ENCODE measurements around the gene N4BP2.

Gene N4BP2

DNA sequence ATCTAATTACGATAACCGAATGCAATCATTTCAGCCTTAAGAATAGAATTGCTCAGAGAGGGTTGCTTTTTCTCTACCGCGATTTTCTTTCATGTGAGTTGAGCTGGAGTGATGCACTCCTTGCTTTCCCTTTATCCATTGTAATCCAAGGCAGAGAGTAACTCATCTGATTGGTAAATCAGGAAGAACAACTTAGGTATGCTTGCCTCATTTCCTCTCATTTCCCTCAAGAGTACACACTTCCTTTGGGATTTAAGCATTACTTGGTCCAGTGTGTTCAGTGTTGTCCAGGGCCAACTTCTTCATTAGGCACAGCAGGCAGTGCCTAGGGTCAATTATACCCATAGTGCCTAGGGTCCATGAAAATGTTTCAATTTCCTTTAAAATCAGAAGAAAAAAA, 15.7 kb upstream of the N4BP2 start:
- no peaks in the 10 kb centered on the region for H3K27me3 ChIP-seq (replicated peaks; ENCODE audit: insufficient read depth, low read length)
- no peak overlapping the region for H2AFZ ChIP-seq (ENCODE audit: low read length)
- no peaks in the 10 kb centered on the region for H3K9me2 ChIP-seq (replicated peaks; ENCODE audit: insufficient read depth, low read length)
- H3K4me3 ChIP-seq (ENCODE audit: low read length), result no peak overlapping the region
- no peak overlapping the region for H3K27ac ChIP-seq (ENCODE audit: low read length)
- H3K4me1 ChIP-seq (ENCODE audit: low read length), result no peaks in the 10 kb centered on the region
- no peak for DNase-seq
- H3K79me2 ChIP-seq (ENCODE audit: low read length), result no peaks in the 10 kb centered on the region
- no peaks in the 10 kb centered on the region for H3K9me3 ChIP-seq (replicated peaks; ENCODE audit: insufficient read depth, low read length)
- TF ChIP-seq, protein P1, sequence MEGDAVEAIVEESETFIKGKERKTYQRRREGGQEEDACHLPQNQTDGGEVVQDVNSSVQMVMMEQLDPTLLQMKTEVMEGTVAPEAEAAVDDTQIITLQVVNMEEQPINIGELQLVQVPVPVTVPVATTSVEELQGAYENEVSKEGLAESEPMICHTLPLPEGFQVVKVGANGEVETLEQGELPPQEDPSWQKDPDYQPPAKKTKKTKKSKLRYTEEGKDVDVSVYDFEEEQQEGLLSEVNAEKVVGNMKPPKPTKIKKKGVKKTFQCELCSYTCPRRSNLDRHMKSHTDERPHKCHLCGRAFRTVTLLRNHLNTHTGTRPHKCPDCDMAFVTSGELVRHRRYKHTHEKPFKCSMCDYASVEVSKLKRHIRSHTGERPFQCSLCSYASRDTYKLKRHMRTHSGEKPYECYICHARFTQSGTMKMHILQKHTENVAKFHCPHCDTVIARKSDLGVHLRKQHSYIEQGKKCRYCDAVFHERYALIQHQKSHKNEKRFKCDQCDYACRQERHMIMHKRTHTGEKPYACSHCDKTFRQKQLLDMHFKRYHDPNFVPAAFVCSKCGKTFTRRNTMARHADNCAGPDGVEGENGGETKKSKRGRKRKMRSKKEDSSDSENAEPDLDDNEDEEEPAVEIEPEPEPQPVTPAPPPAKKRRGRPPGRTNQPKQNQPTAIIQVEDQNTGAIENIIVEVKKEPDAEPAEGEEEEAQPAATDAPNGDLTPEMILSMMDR (IDR thresholded peaks at IDR 0.05; ENCODE audit: low read length), result no peak
- TF ChIP-seq EZH2 (optimal IDR thresholded peaks at IDR 0.05; ENCODE audit: low read depth, low read length) (no peak), EZH2phosphoT487 (IDR thresholded peaks at IDR 0.05; ENCODE audit: low read length) (no peak)
- no peak overlapping the region for H3K4me2 ChIP-seq (ENCODE audit: low read depth, low read length)
- H3K9ac ChIP-seq (ENCODE audit: low read length), result no peak overlapping the region
- no peaks in the 10 kb centered on the region for H3K36me3 ChIP-seq (replicated peaks; ENCODE audit: insufficient read depth, low read length)
- no peaks in the 10 kb centered on the region for H3F3A ChIP-seq (ENCODE audit: insufficient read depth, low read length)
- H4K20me1 ChIP-seq (ENCODE audit: insufficient read depth, low read length), result no peaks in the 10 kb centered on the region

DNA sequence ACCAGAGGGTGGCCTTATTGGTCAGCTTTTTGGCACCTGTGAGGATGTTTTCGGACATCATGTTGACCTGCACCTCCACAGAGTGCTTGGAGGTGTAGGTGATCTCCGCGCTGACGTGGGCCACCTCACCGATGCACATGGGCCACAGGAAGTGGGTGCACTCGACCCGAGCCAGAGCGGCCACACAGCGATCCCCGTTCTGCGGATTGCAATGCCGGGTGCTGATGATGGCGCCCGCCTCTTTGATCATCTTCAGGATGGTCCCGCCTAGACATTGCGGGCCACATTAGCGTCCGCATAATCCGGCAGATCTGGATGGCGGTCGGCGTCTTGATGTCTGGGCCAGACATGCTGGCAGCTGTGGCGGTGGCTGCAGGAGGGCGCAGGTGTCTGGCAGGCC, 12.9 kb upstream of the N4BP2 start:
- H3K4me1 ChIP-seq (ENCODE audit: low read length), result no peaks in the 10 kb centered on the region
- no peak overlapping the region for H3K9ac ChIP-seq (ENCODE audit: low read length)
- no peaks in the 10 kb centered on the region for H3F3A ChIP-seq (ENCODE audit: insufficient read depth, low read length)
- no peaks in the 10 kb centered on the region for H4K20me1 ChIP-seq (ENCODE audit: insufficient read depth, low read length)
- no peak for DNase-seq
- no peaks in the 10 kb centered on the region for H3K27me3 ChIP-seq (replicated peaks; ENCODE audit: insufficient read depth, low read length)
- no peak overlapping the region for H2AFZ ChIP-seq (ENCODE audit: low read length)
- H3K36me3 ChIP-seq (replicated peaks; ENCODE audit: insufficient read depth, low read length), result no peaks in the 10 kb centered on the region
- H3K79me2 ChIP-seq (ENCODE audit: low read length), result no peaks in the 10 kb centered on the region
- no peak overlapping the region for H3K27ac ChIP-seq (ENCODE audit: low read length)
- no peak overlapping the region for H3K4me3 ChIP-seq (ENCODE audit: low read length)
- TF ChIP-seq, protein P1 (IDR thresholded peaks at IDR 0.05; ENCODE audit: low read length), result no peak
- no peak for TF ChIP-seq EZH2 (optimal IDR thresholded peaks at IDR 0.05; ENCODE audit: low read depth, low read length)
- TF ChIP-seq EZH2phosphoT487 (IDR thresholded peaks at IDR 0.05; ENCODE audit: low read length), result no peak
- H3K9me3 ChIP-seq (replicated peaks; ENCODE audit: insufficient read depth, low read length), result no peaks in the 10 kb centered on the region
- H3K9me2 ChIP-seq (replicated peaks; ENCODE audit: insufficient read depth, low read length), result no peaks in the 10 kb centered on the region
- H3K4me2 ChIP-seq (ENCODE audit: low read depth, low read length), result no peak overlapping the region

DNA sequence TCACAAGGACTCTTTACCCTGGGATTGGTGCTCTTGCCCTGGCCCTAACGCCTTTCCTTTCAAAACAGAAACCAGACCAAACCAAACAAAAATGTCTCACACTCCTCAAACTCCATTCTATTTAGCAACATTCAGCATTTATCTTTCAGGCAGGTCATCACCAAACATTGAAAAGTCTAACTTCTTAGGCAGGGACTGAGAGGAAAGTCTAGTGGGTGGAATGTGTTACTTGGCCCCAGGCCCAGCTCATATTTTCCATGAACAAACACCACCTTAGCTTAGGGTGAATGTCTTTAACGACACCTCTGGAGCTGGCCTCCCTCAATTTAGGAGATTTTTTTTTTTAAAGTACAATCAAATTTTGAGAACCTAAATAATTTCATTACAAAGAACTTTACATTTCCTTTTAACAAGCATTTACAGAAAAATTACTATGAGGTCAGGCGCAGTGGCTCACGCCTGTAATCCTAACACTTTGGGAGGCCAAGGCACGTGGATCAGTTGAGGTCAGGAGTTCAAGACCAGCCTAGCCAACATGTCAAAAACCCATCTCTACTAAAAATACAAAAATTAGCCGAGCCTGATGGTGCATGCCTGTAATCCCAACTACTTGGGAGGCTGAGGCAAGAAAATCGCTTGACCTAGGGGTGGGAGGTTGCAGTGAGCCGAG, 10.2 kb upstream of the N4BP2 start:
- H3K36me3 ChIP-seq (replicated peaks; ENCODE audit: insufficient read depth, low read length), result no peaks in the 10 kb centered on the region
- no peaks in the 10 kb centered on the region for H3K9me2 ChIP-seq (replicated peaks; ENCODE audit: insufficient read depth, low read length)
- no peaks in the 10 kb centered on the region for H3K9me3 ChIP-seq (replicated peaks; ENCODE audit: insufficient read depth, low read length)
- TF ChIP-seq, protein P1 (IDR thresholded peaks at IDR 0.05; ENCODE audit: low read length), result no peak
- no peak for TF ChIP-seq EZH2phosphoT487 (IDR thresholded peaks at IDR 0.05; ENCODE audit: low read length)
- H3K27ac ChIP-seq (ENCODE audit: low read length), result no peak overlapping the region
- H2AFZ ChIP-seq (ENCODE audit: low read length), result no peak overlapping the region
- no peak for DNase-seq
- no peaks in the 10 kb centered on the region for H3K79me2 ChIP-seq (ENCODE audit: low read length)
- H3K27me3 ChIP-seq (replicated peaks; ENCODE audit: insufficient read depth, low read length), result no peaks in the 10 kb centered on the region
- H3K4me3 ChIP-seq (ENCODE audit: low read length), result no peak overlapping the region
- no peaks in the 10 kb centered on the region for H4K20me1 ChIP-seq (ENCODE audit: insufficient read depth, low read length)
- no peak overlapping the region for H3K4me2 ChIP-seq (ENCODE audit: low read depth, low read length)
- no peaks in the 10 kb centered on the region for H3K4me1 ChIP-seq (ENCODE audit: low read length)
- no peak overlapping the region for H3K9ac ChIP-seq (ENCODE audit: low read length)
- H3F3A ChIP-seq (ENCODE audit: insufficient read depth, low read length), result no peaks in the 10 kb centered on the region
